Bronchial epithelial cell (primary cell): ENCODE measurements around the gene HS6ST2. TPM values are rescaled to one million over a fixed set of nuclear protein-coding genes. Genes with fewer than 3 reads are reported as not detected.
A peak's percentile ranks its signal among the peaks of the same experiment; 100 is the strongest.

Source experiments
- DNase-seq: peaks from one replicate; pipeline ENCODE4 v3.0.0-alpha.2; 2010; ENCODE audit warnings: low read depth
- FAIRE-seq: peaks from 2 replicates; lab custom pipeline; 2011; peaks lifted over from hg19 to GRCh38; lab: Jason Lieb, UNC
- H3K27me3 ChIP-seq: 2 replicates; pipeline ENCODE4 v1.5.1; 2011; ENCODE audit warnings: low read length; ENCODE audit not compliant: control insufficient read depth, insufficient read depth
- H3K36me3 ChIP-seq: 2 replicates; pipeline ENCODE4 v1.5.1; 2011; ENCODE audit warnings: low read length; ENCODE audit not compliant: control insufficient read depth, insufficient read depth
- H3K4me3 ChIP-seq: 2 replicates; pipeline ENCODE4 v1.5.1; 2011; ENCODE audit warnings: mild to moderate bottlenecking, low read depth, low read length, control low read depth
- CTCF ChIP-seq: IDR thresholded peaks from 2 replicates; pipeline ENCODE4 v1.5.1; 2011; ENCODE audit warnings: mild to moderate bottlenecking, moderate library complexity, low read length, control low read depth, inconsistent platforms; ENCODE audit not compliant: insufficient read depth, severe bottlenecking
- total RNA-seq: library from RNA; depleted of rRNA; stranded (reverse); fragments of >200 nt; gene quantifications from 2 replicates; pipeline ENCODE4 v1.2.1, GENCODE V29; 2014

HS6ST2 gene
- total RNA-seq, 1 donor from 2014 or later = 16.8 TPM

GRCh38 chrX:132668178-132668577 lies 290.3 kb downstream of the HS6ST2 start:
- DNase-seq (no peak), FAIRE-seq (no peak)
- no peaks in the 10 kb centered on the region for H3K36me3 ChIP-seq
- H3K27me3 ChIP-seq = no peaks in the 10 kb centered on the region
- no peak for TF ChIP-seq CTCF
- H3K4me3 ChIP-seq = no peak overlapping the region

GRCh38 chrX:132665676-132666075 lies 292.8 kb downstream of the HS6ST2 start:
- TF ChIP-seq CTCF = no peak
- FAIRE-seq (no peak), DNase-seq (no peak)
- Histone ChIP-seq H3K27me3 (no peaks in the 10 kb centered on the region), H3K4me3 (no peak overlapping the region), H3K36me3 (no peaks in the 10 kb centered on the region)

GRCh38 chrX:132664273-132664672 lies 294.2 kb downstream of the HS6ST2 start:
- no peak overlapping the region for H3K4me3 ChIP-seq
- TF ChIP-seq CTCF = no peak
- H3K36me3 ChIP-seq = no peaks in the 10 kb centered on the region
- no peaks in the 10 kb centered on the region for H3K27me3 ChIP-seq
- DNase-seq (peak; percentile 62), FAIRE-seq (no peak)

GRCh38 chrX:132662844-132663243 lies 295.6 kb downstream of the HS6ST2 start:
- Histone ChIP-seq H3K27me3 (no peaks in the 10 kb centered on the region), H3K36me3 (no peaks in the 10 kb centered on the region), H3K4me3 (no peak overlapping the region)
- DNase-seq (no peak), FAIRE-seq (no peak)
- no peak for TF ChIP-seq CTCF

GRCh38 chrX:132657876-132658275 lies 300.6 kb downstream of the HS6ST2 start:
- FAIRE-seq = no peak
- no peaks in the 10 kb centered on the region for H3K27me3 ChIP-seq
- TF ChIP-seq CTCF = no peak
- no peak for DNase-seq
- H3K36me3 ChIP-seq = no peaks in the 10 kb centered on the region
- no peak overlapping the region for H3K4me3 ChIP-seq

GRCh38 chrX:132652871-132653270 lies 305.6 kb downstream of the HS6ST2 start:
- no peak for TF ChIP-seq CTCF
- Histone ChIP-seq H3K27me3 (no peaks in the 10 kb centered on the region), H3K36me3 (no peaks in the 10 kb centered on the region), H3K4me3 (no peak overlapping the region)
- FAIRE-seq (no peak), DNase-seq (no peak)
